Right lobe of liver (tissue), 6 donors: ENCODE measurements around the gene MAS1L. TPM values are rescaled to one million over a fixed set of nuclear protein-coding genes. Genes with fewer than 3 reads are reported as not detected.
"Not testable (repeated sequence)": the region's sequence is repeated elsewhere in the genome, so short reads cannot be mapped to it uniquely, and the experiment has no call there.

ENCODE experiments used
- ATAC-seq, 4 donors: fragments of 200-7000 bp; cut with Tn5 transposase; one replicate each; pipeline ENCODE4 v1.9.1; 2020; ENCODE audit warnings: mild to moderate bottlenecking in 4 of 4, moderate library complexity in 4 of 4
- DNase-seq, 3 donors: peaks; one replicate each; pipeline ENCODE4 v3.0.0-alpha.2; 2020
- H3K27ac ChIP-seq, 3 donors: fragments of 200-600 bp; one replicate each; pipeline ENCODE4 v1.8.0; 2022
- H3K27me3 ChIP-seq, 2 donors: fragments of 200-600 bp; one replicate each; pipeline ENCODE4 v1.8.0; 2022
- H3K36me3 ChIP-seq, 4 donors: fragments of 200-600 bp; sonication (generic) in 1 of 4; one replicate each; pipeline versions ENCODE4 v1.5.1 to v1.8.0; 2017 to 2022; ENCODE audit warnings: control low read depth in 1 of 4
- H3K4me1 ChIP-seq, 4 donors: fragments of 200-600 bp; sonication (generic) in 1 of 4; one replicate each; pipeline versions ENCODE4 v1.5.1 to v1.8.0; 2017 to 2022; ENCODE audit warnings: control low read depth in 1 of 4
- H3K4me3 ChIP-seq, 3 donors: fragments of 200-600 bp; one replicate each; pipeline ENCODE4 v1.8.0; 2022
- H3K9me3 ChIP-seq, 4 donors: fragments of 200-600 bp; sonication (generic) in 1 of 4; one replicate each; pipeline versions ENCODE4 v1.5.1 to v1.8.0; 2017 to 2022; ENCODE audit warnings: control low read depth in 1 of 4
- CTCF ChIP-seq, 4 donors: fragments of 200-600 bp in 3 of 4; fragments of 450-650 bp in 1 of 4; IDR thresholded peaks; one replicate each; pipeline versions ENCODE4 v1.5.1 to v1.8.0; 2016 to 2022; ENCODE audit warnings: antibody characterized with exemption in 4 of 4, mild to moderate bottlenecking in 2 of 4
- POLR2A ChIP-seq: fragments of 450-650 bp; IDR thresholded peaks from one replicate; pipeline ENCODE4 v1.6.1; 2017; ENCODE audit warnings: antibody characterized with exemption, mild to moderate bottlenecking
- WGBS: methylation state at CpG from one replicate; pipeline ENCODE4 v1.1.6; 2018; ENCODE audit warnings: low coverage, low lambda C conversion rate; ENCODE audit not compliant: insufficient coverage; ENCODE audit errors: missing lambda C conversion rate; 5-methylcytosine and 5-hydroxymethylcytosine counted together
- intact Hi-C, 2 donors: fragments of 100-400 bp; cut with DNase I; formaldehyde crosslinking; loops; one replicate each; pipeline versions ENCODE4 v1.11.2 to v1.14.1; 2022
- total RNA-seq, 6 experiments: library from RNA; depleted of rRNA in 2 of 6; stranded (reverse); fragments of >200 nt in 2 of 6; fragmentation: NEBNext Ultra II Directional in 3 of 6; extraction: Animal tissue kit (Norgen Biotek cat#: 25700) in 3 of 6; gene quantifications; one replicate each; pipeline versions ENCODE4 v1.1.0 to v1.2.4, GENCODE V29; 2016 to 2023
- donor health status: DM: no; HTN: yes; CAD: no.
- donor health status: DM: no; HTN: no; CAD: no.
- donor health status: DM: no; HTN: no; CAD: no.
- donor health status: DM: no; HTN: yes; CAD: no.
- donor health status: DM: no; HTN: yes; CAD: no.

MAS1L gene
- total RNA-seq, 6 experiments from 2014 or later, result not detected

GRCh38 chr6:29439006-29439405 lies 48.8 kb downstream of the MAS1L start, which contains the start of gene OR10C1:
Gene OR10C1, plus strand, starts transcription at chr6:29439306. Its CDS starts 710 bp downstream, at chr6:29440016.
- H3K27me3 ChIP-seq, result no peaks in the 10 kb centered on the region
- intact Hi-C loops, result no loop called here
- H3K4me3 ChIP-seq, result no peak within 1 kb of the TSS
- H3K4me1 ChIP-seq, result no peaks in the 10 kb centered on the region
- DNase-seq (no peak), ATAC-seq (no peak)
- no peak within 1 kb of the TSS for H3K27ac ChIP-seq
- no peaks in the 10 kb centered on the region for H3K36me3 ChIP-seq
- no peaks in the 10 kb centered on the region for H3K9me3 ChIP-seq
- TF ChIP-seq POLR2A, result no peak
- no peak for TF ChIP-seq CTCF (IDR thresholded peaks at IDR 0.05)

DNA sequence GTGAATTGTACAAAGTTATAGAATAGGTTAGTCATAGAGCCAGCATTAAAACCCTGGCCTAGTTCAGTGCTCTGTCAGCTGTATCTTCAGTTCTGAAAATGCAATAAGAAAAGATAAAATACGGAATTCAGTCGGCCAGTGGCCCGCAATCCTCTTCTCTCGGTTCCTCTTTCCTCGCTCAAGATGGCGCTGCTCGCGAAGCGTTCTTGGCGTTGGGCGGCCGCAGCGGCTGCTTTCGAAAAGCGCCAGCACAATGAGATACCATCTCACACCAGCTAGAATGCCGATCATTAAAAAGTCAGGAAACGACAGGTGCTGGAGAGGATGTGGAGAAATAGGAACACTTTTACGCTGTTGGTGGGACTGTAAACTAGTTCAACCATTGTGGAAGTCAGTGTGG lies 51.0 kb downstream of the MAS1L start:
- H3K4me3 ChIP-seq, H3K27me3 ChIP-seq, ATAC-seq, H3K27ac ChIP-seq, H3K4me1 ChIP-seq, H3K9me3 ChIP-seq, DNase-seq, intact Hi-C loops, H3K36me3 ChIP-seq: not testable (repeated sequence)
- WGBS, result 53% methylated on average over 16 of the region's 18 CpGs

Other genes with a start within 250 kb of the MAS1L start
- gene OR14J1, start 186.3 kb downstream of the MAS1L start, total RNA-seq, result not detected
- not detected for gene OR5V1, start 119.1 kb downstream of the MAS1L start, total RNA-seq
- not detected for gene OR12D3, start 112.7 kb downstream of the MAS1L start, total RNA-seq
- not detected for gene OR12D2, start 92.3 kb downstream of the MAS1L start, total RNA-seq
- not detected for gene OR12D1, start 73.0 kb downstream of the MAS1L start, total RNA-seq
- gene OR10C1, start 48.6 kb downstream of the MAS1L start, total RNA-seq, result not detected
- gene OR11A1, start 30.9 kb downstream of the MAS1L start, total RNA-seq, result not detected
- gene OR2H1, start 30.8 kb downstream of the MAS1L start, total RNA-seq, result not detected
- gene UBD, start 71.8 kb upstream of the MAS1L start, total RNA-seq, result 100 to 1,000 TPM in 1 of 6 experiments, 10 to 100 TPM in 3, 1 to 10 TPM in 2; 2.2 to 189 (median 37.1) TPM
- not detected for gene OR2H2, start 97.2 kb upstream of the MAS1L start, total RNA-seq
- 1 to 10 TPM; 2.4 to 5.6 (median 4.9) TPM for gene GABBR1, start 145.2 kb upstream of the MAS1L start, total RNA-seq
- gene MOG, start 169.1 kb upstream of the MAS1L start, total RNA-seq, result not detected
- gene ZFP57, start 193.2 kb upstream of the MAS1L start, total RNA-seq, result under 1 TPM in 2 of 6 experiments, not detected in 4; 0.11 to 0.31 TPM
- gene HLA-F, start 235.5 kb upstream of the MAS1L start, total RNA-seq, result 10 to 100 TPM in 5 of 6 experiments, 1 to 10 TPM in 1; 9.8 to 41.3 (median 26.4) TPM